Fibroblast of gingiva (primary cell): Measurements from ENCODE around the gene KHDRBS2.

ENCODE experiments used
- DNase-seq: peaks from one replicate; pipeline ENCODE4 v3.0.0-alpha.2; 2011; ENCODE audit warnings: low read depth

KHDRBS2 gene

DNA sequence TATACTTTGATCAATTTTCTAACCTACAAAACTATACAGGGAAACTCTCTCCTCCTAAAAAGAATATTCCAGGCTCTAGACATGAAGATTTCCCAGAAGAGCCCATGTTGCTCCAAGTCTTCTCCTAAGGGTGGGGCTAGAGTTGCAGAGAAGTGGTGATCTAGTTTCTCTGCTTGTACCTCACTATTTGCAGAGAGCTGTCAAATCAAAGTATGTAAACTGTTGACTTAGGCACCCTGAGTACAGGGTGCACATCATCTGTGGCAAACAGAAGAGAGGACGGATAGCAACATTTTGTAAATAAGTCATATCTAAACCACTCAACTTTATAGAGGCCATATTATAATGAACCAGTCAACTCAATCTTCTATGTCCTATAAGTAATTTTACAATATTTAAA is 250.1 kb downstream of the KHDRBS2 start:
- no peak for DNase-seq

DNA sequence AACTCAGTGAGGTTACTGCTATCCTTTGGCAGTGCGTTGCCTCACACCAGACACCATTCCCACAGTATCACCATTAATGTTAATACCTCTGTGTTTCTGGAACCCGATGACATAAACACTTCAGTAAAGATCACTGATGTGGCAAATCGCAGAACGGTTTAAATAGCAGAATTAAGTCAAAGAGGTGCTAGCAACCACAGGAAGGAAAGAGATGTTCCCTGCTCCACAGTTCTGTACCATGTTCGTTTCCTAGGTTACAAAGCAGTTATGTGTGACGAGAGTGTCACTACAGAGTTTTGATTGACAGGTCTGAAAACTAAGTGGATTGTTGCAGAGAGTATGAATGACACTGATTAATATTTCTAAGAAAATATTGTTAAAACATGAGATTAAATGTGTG is 272.3 kb downstream of the KHDRBS2 start:
- DNase-seq = no peak

DNA sequence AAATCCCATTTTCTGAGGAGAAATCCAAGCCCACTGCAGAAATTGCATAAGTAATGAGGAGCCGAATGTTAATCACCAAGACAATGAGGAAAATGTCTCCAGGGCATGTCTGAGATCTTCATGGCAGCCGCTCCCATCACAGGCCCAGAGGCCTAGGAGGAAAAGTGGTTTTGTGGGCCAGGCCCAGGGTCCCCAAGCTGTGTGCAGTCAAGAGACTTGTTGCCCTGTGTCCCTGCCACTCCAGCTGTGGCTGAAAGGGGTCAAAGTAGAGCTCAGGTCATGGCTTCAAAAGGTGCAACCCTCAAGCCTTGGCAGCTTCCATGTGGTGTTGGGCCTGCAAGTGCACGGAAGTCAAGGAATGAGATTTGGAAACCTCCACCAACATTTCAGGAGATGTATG is 276.6 kb downstream of the KHDRBS2 start:
- DNase-seq = no peak

DNA sequence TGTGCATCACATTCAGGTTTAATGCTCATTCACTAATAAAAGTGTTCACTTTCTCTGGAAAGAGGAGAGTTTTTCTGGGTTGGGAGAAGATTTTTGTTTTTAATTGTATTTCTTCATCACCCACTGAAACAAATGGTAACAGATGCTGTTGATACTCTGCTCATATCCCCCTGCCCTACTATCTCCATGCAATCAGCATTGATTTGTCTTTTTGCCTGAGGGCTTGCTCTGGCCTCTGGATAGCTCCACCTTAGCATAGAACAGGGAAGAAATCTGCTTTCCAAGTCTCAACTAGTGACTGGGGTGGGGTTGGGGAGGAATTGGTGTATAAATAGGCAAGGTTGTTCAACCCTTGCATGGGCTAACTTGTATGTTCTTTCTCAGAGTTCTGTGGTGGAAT is 296.4 kb downstream of the KHDRBS2 start:
- no peak for DNase-seq

DNA sequence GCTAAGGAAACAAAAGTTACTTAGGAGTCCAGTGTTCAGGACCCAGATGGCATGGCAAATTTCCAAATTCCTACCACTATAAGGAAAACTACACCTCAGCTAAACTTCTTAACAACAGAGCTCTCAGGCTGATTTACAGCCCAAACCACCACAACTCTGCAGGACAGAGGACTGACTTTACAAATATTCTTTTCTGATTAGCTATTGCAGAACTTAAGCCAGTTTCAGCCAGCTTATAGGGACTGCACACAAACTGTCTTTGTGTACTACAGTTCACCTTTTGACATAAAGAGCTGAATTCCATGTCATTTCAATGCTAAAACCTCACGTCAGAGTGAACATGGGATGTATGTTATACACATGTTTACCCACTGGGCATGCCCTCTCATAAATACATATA is 305.4 kb downstream of the KHDRBS2 start:
- no peak for DNase-seq

DNA sequence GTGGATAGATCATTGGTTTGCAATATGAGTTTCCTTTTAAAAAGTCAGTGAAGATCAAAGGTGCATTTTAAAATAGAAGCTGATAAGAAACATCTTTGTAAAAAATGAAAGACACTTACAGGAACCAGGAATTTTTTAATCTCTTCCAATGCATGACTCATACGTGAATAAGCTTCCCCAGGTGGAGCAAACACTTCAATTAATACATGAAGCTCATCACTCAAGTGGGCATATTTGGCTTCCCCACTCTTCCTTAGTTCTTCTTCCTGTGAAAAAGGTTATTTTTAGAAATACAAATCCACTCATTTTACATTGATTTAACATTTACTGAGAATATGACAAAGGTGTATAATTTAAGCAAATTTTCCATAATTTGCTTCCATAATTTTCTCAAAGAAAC is 308.1 kb downstream of the KHDRBS2 start:
- DNase-seq = no peak

DNA sequence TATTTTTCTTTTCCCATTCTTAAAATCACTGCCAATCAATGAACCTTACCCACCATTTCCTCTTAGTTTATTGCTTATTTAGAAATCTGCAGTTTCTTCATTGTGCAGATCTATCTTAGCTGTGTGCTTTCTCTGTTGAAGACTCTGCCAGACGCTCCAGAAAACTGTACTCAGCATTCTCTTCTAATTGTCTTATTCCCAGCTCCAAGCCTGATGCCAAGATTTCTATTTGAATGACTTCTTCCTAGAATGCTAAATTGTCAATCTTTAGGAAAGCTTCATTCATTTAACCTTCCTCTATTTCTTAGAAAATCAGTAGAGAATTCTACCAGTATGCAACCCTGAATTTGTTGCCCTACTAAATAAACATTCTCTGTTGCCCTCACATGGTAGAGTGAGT is 308.9 kb downstream of the KHDRBS2 start:
- no peak for DNase-seq

DNA sequence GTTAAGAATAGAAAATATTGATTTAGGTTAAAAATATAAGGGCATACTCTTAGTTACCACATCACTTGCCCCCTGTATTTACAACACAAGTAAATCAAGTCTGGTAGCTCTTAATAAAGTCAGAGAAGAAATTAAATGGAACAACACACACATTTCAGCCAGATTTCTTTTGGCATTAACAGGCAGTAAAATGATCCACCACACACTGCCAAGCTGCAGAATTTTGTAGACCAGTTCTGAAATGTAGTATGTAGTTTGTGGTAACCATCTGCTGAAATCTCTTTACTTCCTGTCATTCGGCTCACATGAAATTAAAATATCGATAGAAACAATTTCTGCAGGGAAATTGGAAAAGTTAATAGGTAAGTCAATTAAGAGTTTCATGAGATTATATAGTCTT is 326.8 kb downstream of the KHDRBS2 start:
- DNase-seq = no peak

DNA sequence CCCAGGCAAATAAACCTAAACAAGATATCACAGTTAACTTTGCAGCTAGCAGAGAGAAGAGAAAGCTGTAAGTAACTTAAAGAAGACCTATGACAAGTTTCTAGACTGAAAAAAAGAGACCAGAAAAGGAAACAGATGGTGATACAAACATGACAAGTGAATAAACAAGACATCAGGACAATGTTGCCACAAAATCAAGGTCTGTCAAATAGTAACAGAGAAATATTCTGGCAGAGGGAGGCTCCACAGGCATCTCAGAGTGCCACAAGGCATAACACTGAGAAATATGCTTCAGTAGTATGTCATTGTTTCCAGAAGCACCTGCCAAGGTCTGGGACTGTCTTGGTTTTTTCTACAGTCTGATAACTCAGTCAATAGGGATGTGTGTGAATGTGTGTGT is 332.2 kb downstream of the KHDRBS2 start:
- DNase-seq = no peak

DNA sequence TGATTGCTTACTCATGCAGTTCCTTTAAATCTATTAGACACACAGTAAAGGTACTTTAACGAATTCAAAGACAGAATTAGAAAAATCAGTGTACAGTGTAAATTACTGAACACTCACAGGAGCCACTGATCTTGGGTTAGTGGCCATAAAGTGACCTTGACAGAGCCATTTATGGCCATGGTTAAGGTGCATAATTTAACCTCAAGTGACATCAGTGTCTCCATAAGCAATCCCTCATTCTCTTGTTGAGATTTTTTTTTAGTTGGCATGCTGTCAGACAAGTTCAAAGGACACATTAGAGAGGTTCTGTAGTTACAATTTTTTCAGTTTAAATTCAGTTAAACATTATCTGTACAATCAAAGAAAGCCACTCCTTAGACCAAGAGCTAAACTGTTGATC is 334.4 kb downstream of the KHDRBS2 start:
- no peak for DNase-seq

DNA sequence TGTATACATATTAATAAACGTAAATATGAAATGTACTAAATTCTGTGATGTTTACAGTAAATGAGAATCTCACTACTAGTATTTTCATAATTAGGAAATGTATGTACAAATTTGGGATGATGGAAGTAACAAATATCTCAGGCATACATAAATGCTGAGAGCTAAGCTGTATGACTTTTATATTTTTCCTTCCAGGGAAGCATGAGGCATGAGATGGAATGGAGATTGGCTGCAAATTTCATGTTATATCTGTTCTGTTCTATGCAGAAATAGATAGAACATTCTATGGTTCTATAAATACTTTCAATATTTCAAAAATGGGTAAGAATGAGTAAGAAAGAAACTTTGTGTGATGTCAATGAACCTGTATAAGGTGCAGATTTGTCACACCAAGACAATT is 335.2 kb downstream of the KHDRBS2 start:
- DNase-seq = no peak

DNA sequence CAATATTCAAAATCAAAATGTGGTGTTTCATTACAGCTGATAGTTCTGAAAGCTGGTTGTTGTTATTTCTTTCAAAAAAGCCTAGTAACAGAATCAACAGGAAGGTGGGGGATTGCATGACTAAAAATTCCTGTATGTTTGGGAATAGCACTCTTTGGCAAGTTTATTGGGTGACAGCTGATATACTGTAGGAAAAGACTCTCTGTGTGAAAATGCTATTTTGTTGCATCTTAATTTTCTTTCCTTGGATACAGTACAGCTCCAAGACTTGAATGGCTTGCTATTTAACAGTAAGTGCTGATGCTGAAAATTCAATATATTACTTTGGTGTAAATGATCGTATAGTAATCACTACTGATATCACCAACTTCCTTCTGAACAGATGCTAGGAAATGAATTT is 336.1 kb downstream of the KHDRBS2 start:
- no peak for DNase-seq

DNA sequence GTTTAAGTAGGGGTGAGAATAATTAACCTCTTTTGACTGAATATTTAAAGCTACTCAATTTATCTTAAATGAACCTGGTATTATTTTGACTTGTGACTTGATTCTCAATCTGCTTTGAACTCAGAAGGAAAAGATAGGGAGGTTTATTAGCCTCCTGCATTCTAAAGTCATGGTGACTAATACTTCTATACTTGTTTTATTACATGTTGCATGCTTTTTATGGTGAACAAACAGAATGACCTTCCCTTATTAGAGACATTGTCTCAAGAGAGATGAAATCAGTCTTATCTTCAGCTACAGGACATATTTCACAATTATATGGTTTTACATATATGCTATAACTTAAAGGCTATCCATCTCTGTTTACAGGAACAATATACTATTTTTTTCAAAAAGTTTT is 336.9 kb downstream of the KHDRBS2 start:
- DNase-seq = no peak

DNA sequence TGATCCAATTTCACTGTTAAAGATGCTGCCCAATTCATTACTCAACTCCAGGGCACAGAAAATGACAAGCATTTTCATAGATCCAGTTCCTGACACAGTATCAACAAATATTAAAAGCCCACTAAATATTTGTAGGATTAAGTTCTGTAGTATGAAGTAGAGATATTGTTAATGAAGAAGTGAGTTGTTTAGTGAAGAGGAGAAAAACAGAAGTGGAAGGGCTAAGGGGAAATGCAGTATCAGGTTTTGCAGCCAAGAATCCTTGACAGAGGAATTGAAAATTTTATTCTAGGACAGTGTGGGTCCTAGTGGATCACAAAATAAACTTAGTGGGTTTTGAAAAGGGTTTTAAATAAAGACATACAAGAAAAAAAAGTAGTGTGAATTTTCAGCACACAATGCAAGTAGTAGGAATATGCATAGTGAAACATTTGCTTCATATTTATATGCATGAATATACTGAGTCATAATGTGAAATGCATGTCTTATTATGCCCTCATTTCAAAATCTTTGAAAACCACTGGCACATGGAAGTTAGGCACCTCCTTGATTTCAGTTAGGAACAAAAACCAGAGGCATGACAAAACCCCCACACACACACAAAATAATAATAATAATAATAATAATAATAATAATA is 338.6 kb downstream of the KHDRBS2 start:
- DNase-seq = no peak

DNA sequence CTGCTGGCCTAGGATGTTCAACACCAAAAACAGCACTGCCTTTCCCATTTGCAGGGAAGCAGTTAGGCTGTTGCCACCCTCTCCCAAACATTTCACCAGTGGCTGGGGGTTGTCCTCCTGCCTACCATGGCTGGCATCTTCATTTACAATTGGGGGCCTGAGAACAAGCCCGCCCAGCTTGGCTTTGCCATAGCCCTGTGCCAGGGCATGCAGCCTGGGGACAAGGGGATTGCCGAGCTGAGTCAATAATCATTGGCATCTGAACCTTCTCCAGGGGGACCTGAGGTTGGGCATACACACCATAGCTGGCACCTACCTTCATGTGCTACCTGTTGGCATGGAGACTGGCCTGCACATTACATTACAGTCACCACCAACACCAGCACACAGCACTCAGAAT is 345.1 kb downstream of the KHDRBS2 start:
- no peak for DNase-seq

DNA sequence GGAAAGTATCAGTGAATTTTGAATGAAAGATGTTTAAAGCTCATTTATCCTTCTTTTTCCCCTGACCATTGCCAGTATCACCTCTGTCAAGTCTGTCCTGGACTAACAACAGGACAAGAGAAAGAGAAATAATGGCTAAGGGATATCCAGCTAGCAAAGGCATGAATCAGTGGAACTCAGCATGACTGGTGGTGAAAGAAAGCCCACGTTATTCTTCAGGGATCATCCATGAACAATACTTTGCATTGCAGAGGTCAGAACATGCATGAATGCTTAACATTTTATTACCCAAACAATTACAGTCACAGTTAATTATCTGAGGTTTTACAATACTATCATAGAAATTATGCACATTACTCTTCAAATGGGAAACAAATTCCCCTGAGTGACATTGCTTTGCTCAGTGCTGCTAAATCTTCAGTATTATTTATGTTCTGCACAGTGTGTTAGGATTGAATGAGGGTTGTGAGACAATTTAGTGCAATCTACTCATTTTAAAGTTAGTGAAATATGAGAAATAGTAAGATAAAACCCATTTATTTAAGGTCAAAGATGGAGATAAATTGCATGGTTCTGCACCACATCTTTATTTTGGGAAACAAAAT is 350.7 kb downstream of the KHDRBS2 start:
- no peak for DNase-seq

DNA sequence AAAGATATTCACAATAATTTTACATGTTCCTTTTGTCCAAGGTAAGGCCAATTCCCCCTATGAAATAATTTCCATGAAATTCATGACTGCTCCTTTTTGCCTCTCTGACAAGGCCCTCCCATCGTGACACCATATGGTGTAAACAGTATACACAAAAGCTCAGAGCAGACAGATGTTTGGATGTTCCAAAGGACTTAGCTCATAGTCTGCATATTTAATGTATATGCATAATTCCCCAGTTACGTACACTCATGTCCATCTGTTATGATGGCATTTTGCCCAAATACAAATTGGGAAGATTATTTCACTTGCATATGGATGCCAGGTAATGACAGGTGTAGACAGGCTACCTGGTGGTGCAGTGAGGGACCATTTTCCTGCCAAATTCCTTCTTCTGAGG is 376.5 kb downstream of the KHDRBS2 start:
- DNase-seq = no peak

DNA sequence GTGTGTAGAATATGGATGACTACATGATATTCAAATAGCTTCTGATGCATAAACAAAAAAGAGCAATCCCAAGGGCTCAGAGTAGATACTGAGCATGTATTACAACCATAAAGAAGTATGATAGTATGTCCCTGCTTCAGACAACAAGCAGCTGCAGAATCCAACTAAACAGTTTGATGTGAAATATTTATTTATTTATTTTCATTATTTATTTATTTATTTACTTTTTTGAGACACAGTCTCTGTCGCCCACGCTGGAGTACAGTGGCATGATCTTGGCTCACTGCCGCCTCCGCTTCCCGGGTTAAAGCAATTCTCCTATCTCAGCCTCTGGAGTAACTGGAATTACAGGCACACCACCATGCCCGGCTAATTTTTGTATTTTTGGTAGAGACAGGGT is 384.3 kb downstream of the KHDRBS2 start:
- no peak for DNase-seq

DNA sequence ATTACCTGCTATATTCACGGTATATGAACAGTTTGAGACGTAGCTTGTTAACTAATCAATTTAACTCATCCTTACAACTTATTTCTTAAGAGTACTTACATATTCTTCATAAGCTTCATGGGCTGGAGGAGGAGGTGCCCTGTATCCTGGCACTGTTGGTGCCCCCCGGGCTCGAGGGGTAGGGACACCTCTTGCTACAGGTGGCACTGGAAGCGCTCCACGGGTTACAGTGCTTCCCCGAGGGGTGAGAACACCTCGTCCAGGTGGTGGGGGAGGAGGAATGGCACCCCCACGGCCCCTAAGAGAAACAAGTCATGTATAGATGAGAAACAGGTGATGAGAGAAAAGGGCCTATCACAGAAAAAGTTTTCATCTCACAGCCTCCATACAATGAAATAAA is 391.5 kb downstream of the KHDRBS2 start:
- DNase-seq = no peak

DNA sequence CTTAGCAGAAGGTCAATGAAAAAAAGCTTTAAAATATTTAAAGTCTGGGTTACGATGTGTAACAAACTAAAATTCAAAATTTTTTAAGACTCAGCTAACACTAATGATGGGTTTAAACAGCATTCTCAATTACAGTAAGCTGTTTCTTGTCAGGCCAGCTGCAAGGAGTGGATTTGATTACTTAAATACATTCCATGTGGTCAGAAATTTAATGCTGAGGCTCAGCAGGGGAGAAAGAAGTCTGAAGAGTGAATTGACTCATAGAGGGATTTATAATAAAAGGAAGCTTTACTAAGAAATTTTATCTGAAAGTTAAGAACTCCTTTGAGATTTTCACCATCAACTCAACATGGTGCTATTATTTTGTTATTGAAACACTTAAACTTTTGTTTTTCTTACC is 398.6 kb downstream of the KHDRBS2 start:
- no peak for DNase-seq

DNA sequence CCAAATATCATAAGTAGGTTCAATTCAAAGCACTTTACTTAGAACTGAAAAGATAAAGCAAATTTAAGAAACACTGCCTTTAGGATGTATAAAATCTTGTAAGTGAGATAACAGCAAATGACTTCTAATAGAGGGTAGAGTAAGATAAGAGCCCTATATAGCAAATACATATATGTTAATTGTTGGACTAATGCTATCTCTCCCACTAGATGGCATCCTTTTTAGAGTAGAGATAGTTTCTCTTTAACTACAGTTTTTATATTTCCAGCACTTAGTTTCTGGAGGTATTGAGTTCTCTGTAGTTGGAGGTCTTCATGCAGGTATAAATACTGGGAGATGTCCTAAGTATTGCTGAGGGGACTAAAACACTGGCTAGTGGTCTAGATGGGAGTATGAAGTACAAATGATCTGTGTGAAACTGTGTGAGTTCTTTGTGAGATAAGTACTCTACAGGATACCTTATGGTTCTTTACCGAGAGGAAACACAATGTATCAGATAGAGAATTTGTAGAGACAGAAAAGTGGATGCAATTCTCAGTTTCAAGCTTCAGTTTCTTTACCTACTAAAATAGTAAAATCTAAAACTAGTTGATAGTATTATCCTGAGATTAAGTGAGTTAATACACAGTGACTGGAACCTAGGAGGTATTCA is 399.3 kb downstream of the KHDRBS2 start:
- no peak for DNase-seq

DNA sequence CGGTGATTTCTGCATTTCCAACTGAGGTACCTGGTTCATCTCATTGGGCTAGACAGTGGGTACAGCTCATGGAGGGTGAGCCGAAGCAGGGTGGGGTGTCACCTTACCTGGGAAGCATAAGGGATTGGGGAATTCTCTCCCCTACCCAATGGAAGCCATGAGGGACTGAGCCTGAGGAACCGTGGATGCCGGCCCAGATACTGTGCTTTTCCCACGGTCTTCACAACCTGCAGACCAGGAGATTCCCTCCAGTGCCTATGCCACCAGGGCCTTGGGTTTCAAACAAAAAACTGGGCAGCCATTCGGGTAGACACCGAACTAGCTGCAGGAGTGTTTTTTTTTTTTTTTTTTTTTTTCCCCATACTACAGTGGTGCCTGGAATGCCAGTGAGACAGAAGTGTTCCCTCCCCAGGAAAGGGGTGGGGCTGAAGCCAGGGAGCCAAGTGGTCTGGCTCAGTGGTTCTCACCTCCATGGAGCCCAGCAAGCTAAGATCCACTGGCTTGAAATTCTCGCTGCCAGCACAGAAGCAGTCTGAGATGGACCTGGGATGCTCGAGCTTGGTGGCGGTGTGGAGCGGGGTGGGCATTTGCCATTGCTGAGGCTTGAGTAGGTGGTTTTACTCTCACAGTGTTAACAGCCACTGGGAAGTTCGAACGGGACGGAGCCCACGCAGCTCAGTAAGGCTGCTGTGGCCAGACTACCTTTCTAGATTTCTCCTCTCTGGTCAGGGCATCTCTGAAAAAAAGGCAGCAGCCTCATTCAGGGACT is 416.2 kb downstream of the KHDRBS2 start:
- no peak for DNase-seq

DNA sequence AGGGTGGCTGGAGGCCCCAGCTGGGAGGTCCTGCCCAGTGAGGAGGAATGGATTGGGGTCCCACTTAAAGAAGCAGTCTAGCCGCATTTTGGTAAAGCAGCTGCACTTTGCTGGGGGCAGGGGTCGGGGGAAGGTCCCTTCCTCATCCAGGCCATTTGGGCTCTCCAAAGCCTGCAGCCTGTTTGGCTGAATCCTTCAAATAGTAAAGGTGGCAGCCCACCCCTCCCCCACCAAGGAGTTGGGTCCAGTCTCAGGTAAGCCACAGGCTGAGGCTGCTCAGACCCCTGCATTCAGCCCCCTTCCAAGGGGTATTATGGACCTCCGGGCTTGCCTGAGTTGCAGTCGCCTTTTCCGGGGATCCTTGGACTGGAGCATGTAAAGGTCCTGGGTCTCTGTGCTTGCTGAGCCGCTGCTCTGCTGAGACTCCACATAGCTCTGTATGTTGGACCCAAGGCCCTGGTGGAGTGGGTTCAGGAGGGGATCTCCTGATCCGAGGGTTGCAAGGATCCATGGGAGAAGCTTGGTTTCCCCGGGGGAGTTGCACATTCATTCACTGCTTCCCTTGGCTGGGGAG is 417.4 kb downstream of the KHDRBS2 start:
- no peak for DNase-seq
